ENCODE data around the gene NMRK2. TPM values are rescaled to one million over a fixed set of nuclear protein-coding genes. Genes with fewer than 3 reads are reported as not detected.
"Not testable (repeated sequence)": the region's sequence is repeated elsewhere in the genome, so short reads cannot be mapped to it uniquely, and the experiment has no call there.

Gene NMRK2
- total RNA-seq, 1 experiment from 2014 or later, result not detected

DNA sequence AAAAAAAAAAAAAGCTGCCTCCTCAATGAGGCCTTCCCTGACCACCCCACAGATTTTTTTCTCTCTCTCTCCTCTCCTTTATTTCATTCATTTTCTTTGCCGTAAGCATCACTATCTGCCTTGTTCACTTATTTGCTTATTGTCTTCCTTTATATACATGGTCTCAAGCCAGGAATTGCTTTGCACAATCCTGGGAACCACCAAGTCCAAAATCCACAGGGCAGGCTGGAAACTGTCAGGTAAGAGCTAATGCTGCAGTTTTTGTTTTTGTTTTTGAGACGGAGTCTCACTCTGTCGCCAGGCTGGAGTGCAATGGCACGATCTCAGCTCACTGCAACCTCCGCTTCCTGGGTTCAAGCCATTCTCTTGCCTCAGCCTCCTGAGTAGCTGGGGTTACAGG is 37.9 kb upstream of the NMRK2 start:
- H3K9me2 ChIP-seq (ENCODE audit: insufficient read depth); H3K4me2 ChIP-seq (ENCODE audit: low read length); H3K27ac ChIP-seq (ENCODE audit: low read depth, low read length); H3K9ac ChIP-seq (ENCODE audit: low read length); H3K4me3 ChIP-seq (replicated peaks in 1 of 2; ENCODE audit: low read depth in 1 of 2, low read length in 2 of 2); POLR2A ChIA-PET; BruUV-seq (replicated peaks); CTCF ChIA-PET; H3K36me3 ChIP-seq (ENCODE audit: control insufficient read depth in 1 of 2, insufficient read depth in 2 of 2, low read length in 2 of 2); ATAC-seq; H4K20me1 ChIP-seq (ENCODE audit: insufficient read depth); intact Hi-C loops (cut with micrococcal nuclease); H2AFZ ChIP-seq (ENCODE audit: low read depth, low read length, poor library complexity, severe bottlenecking); H3K27me3 ChIP-seq (ENCODE audit: insufficient read depth, low read length); H3K9me3 ChIP-seq (ENCODE audit: control insufficient read depth in 1 of 2, insufficient read depth in 1 of 2, low read depth in 1 of 2, low read length in 2 of 2); RAD21 ChIA-PET (ENCODE audit: low non-redundant PET in 1 of 2, low total read pairs in 2 of 2, uncharacterized antibody in 2 of 2, unreplicated experiment in 2 of 2); H3K4me1 ChIP-seq (ENCODE audit: control insufficient read depth in 1 of 2, insufficient read depth in 2 of 2, low read length in 2 of 2); H3K79me2 ChIP-seq (ENCODE audit: insufficient read depth, low read length); DNase-seq (ENCODE audit: low read depth, low spot score): not testable (repeated sequence)

DNA sequence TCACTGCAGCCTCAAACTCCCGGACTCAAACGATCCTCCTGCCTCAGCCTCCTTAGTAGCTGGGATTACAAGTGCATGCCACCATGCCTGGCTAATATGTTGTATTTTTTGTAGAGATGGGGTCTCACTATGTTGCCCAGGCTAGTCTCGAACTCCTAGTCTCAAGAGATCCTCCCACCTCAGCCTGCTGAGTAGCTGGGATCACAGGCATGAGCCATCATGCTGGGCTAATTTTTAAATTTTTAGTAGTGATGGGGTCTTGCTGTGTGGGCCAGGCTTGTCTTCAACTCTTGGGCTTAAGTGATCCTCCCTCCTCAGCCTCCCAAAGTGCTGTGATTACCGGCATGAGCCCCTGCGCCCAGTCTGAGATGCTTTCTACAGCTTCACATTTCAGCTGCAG is 37.1 kb upstream of the NMRK2 start:
- H3K9me2 ChIP-seq (ENCODE audit: insufficient read depth), result no peaks in the 10 kb centered on the region
- no peak overlapping the region for H3K4me2 ChIP-seq (ENCODE audit: low read length)
- H2AFZ ChIP-seq (ENCODE audit: low read depth, low read length, poor library complexity, severe bottlenecking), result no peak overlapping the region
- H3K27ac ChIP-seq (ENCODE audit: low read depth, low read length), result no peak overlapping the region
- DNase-seq (ENCODE audit: low read depth, low spot score) (no peak), ATAC-seq (no peak)
- BruUV-seq (replicated peaks), result no TSS peak
- H3K9ac ChIP-seq (ENCODE audit: low read length), result no peak overlapping the region
- no peaks in the 10 kb centered on the region for H3K79me2 ChIP-seq (ENCODE audit: insufficient read depth, low read length)
- CTCF ChIA-PET, result no interaction called here
- no peaks in the 10 kb centered on the region for H3K9me3 ChIP-seq (ENCODE audit: control insufficient read depth in 1 of 2, insufficient read depth in 1 of 2, low read depth in 1 of 2, low read length in 2 of 2)
- H3K36me3 ChIP-seq (ENCODE audit: control insufficient read depth in 1 of 2, insufficient read depth in 2 of 2, low read length in 2 of 2), result no peaks in the 10 kb centered on the region
- POLR2A ChIA-PET, result no interaction called here
- no peak overlapping the region for H3K4me3 ChIP-seq (replicated peaks in 1 of 2; ENCODE audit: low read depth in 1 of 2, low read length in 2 of 2)
- no peaks in the 10 kb centered on the region for H4K20me1 ChIP-seq (ENCODE audit: insufficient read depth)
- RAD21 ChIA-PET (ENCODE audit: low non-redundant PET in 1 of 2, low total read pairs in 2 of 2, uncharacterized antibody in 2 of 2, unreplicated experiment in 2 of 2), result no interaction called here
- H3K4me1 ChIP-seq (ENCODE audit: control insufficient read depth in 1 of 2, insufficient read depth in 2 of 2, low read length in 2 of 2), result no peaks in the 10 kb centered on the region
- H3K27me3 ChIP-seq (ENCODE audit: insufficient read depth, low read length), result no peaks in the 10 kb centered on the region
- intact Hi-C loops (cut with micrococcal nuclease), result no loop called here
- TF ChIP-seq, protein P1, sequence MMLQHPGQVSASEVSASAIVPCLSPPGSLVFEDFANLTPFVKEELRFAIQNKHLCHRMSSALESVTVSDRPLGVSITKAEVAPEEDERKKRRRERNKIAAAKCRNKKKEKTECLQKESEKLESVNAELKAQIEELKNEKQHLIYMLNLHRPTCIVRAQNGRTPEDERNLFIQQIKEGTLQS (IDR thresholded peaks at IDR 0.05), result no peak
- TF ChIP-seq ELF1 (IDR thresholded peaks at IDR 0.05; ENCODE audit: borderline replicate concordance, low read depth), result no peak
- no peak for TF ChIP-seq POLR2A (IDR thresholded peaks at IDR 0.05; ENCODE audit: borderline replicate concordance, extremely low read depth, insufficient read depth, insufficient read length)
- no peak for TF ChIP-seq CBX3 (IDR thresholded peaks at IDR 0.05; ENCODE audit: low read depth)
- TF ChIP-seq CEBPB (IDR thresholded peaks at IDR 0.05; ENCODE audit: low read depth), result no peak
- no peak for TF ChIP-seq CTCF (IDR thresholded peaks at IDR 0.05 in 2 of 3, conservative IDR thresholded peaks at IDR 0.05 in 1 of 3; ENCODE audit: borderline replicate concordance in 1 of 3, insufficient read depth in 1 of 3, low read depth in 2 of 3, low read length in 2 of 3)
- TF ChIP-seq EZH2 (IDR thresholded peaks at IDR 0.05), result no peak

Measured in HCT116 (cell line).